HepG2 (cell line): ENCODE results near the gene FSD2. TPM values are rescaled to one million over a fixed set of nuclear protein-coding genes. Genes with fewer than 3 reads are reported as not detected.

Experiments used
- ATAC-seq: fragments of 200-7000 bp; cut with Tn5 transposase; 3 replicates; pipeline ENCODE4 v1.9.1; 2020; ENCODE audit warnings: mild to moderate bottlenecking, moderate library complexity
- BruUV-seq: library from RNA; stranded (reverse); fragments of 400-500 nt; replicated peaks from 2 replicates; lab custom pipeline; 2021; lab: Mats Ljungman, UMichigan
- CTCF ChIA-PET: fragments of 300-600 bp; formaldehyde crosslinking; extraction: SDS; loops from one replicate; lab custom pipeline; 2021; ENCODE audit warnings: low total read pairs, inconsistent platforms, low intra/inter-chr PET ratio; lab: Yijun Ruan, JAX
- POLR2A ChIA-PET: fragments of 350-600 bp; sonication (Branson Sonifier 250); formaldehyde crosslinking; loops from one replicate; lab custom pipeline; 2020; ENCODE audit warnings: antibody characterized with exemption, inconsistent platforms; lab: Yijun Ruan, JAX
- DNase-seq: peaks from one replicate; pipeline ENCODE4 v3.0.0-alpha.2; 2015; ENCODE audit warnings: low spot score
- FAIRE-seq: peaks from 3 replicates; lab custom pipeline; 2011; peaks lifted over from hg19 to GRCh38; lab: Jason Lieb, UNC
- H2AFZ ChIP-seq: one replicate; pipeline ENCODE4 v1.6.1; 2011; ENCODE audit warnings: low read length, inconsistent platforms
- H3K27ac ChIP-seq: fragments of 300-600 bp; 3 replicates; pipeline ENCODE4 v1.8.0; 2011; ENCODE audit warnings: mixed run types, mild to moderate bottlenecking, mixed read lengths, low read length, inconsistent platforms; ENCODE audit not compliant: insufficient read depth; ENCODE audit errors: extremely low read length
- H3K27me3 ChIP-seq, 2 experiments: fragments of 200-600 bp in 1 of 2; 2 replicates in 1 of 2; 3 replicates in 1 of 2; pipeline versions ENCODE4 v1.6.0 to v1.8.0; 2011; ENCODE audit warnings: low read length in 2 of 2, mild to moderate bottlenecking in 2 of 2, moderate library complexity in 2 of 2, inconsistent platforms in 1 of 2; ENCODE audit not compliant: insufficient read depth in 2 of 2, control insufficient read depth in 1 of 2
- H3K36me3 ChIP-seq, 2 experiments: fragments of 200-600 bp in 1 of 2; replicated peaks in 1 of 2; 2 replicates in 1 of 2; 3 replicates in 1 of 2; pipeline versions ENCODE4 v1.5.1 to v1.8.0; 2011; ENCODE audit warnings: low read length in 2 of 2, inconsistent platforms in 1 of 2; ENCODE audit not compliant: insufficient read depth in 2 of 2, control insufficient read depth in 1 of 2
- H3K4me1 ChIP-seq: 2 replicates; pipeline ENCODE4 v1.5.1; 2012; ENCODE audit warnings: low read length, inconsistent platforms; ENCODE audit not compliant: insufficient read depth
- H3K4me2 ChIP-seq: 2 replicates; pipeline ENCODE4 v1.6.0; 2011; ENCODE audit warnings: low read depth, low read length, inconsistent platforms
- H3K4me3 ChIP-seq, 3 experiments: fragments of 200-600 bp in 1 of 3; sonication (generic), shearing (Covaris generic) in 1 of 3; replicated peaks in 1 of 3; 2 replicates each; pipeline ENCODE4 v1.5.1; 2011 to 2016; ENCODE audit warnings: low read length in 3 of 3, inconsistent platforms in 2 of 3, low read depth in 2 of 3, mild to moderate bottlenecking in 2 of 3, control low read depth in 1 of 3, mixed read lengths in 1 of 3; ENCODE audit not compliant: insufficient read depth in 1 of 3
- H3K79me2 ChIP-seq: one replicate; pipeline ENCODE4 v1.6.1; 2011; ENCODE audit warnings: low read length, inconsistent platforms; ENCODE audit not compliant: insufficient read depth
- H3K9ac ChIP-seq: 2 replicates; pipeline ENCODE4 v1.6.0; 2011; ENCODE audit warnings: mild to moderate bottlenecking, low read depth, low read length, inconsistent platforms; ENCODE audit not compliant: insufficient read depth
- H3K9me3 ChIP-seq: 2 replicates; pipeline ENCODE4 v1.5.1; 2012; ENCODE audit warnings: mild to moderate bottlenecking, low read length
- H4K20me1 ChIP-seq: 2 replicates; pipeline ENCODE4 v1.6.0; 2011; ENCODE audit warnings: inconsistent platforms, mild to moderate bottlenecking, low read length, moderate library complexity; ENCODE audit not compliant: insufficient read depth
- FUBP1 ChIP-seq: sonication (generic); formaldehyde crosslinking; IDR thresholded peaks from 2 replicates; pipeline ENCODE4 v1.5.1; 2020; ENCODE audit warnings: missing genetic modification reagents, mild to moderate bottlenecking, borderline replicate concordance
- HOXD1 ChIP-seq: sonication (generic); formaldehyde crosslinking; IDR thresholded peaks from 2 replicates; pipeline ENCODE4 v1.5.0; 2020; ENCODE audit warnings: missing genetic modification reagents
- MZF1 ChIP-seq: sonication (generic); formaldehyde crosslinking; IDR thresholded peaks from 2 replicates; pipeline ENCODE4 v1.8.1; 2023; ENCODE audit warnings: mild to moderate bottlenecking, missing genetic modification reagents, borderline replicate concordance
- NFRKB ChIP-seq: fragments of 450-650 bp; IDR thresholded peaks from 2 replicates; pipeline ENCODE4 v1.6.1; 2017
- PBX3 ChIP-seq: sonication (generic); formaldehyde crosslinking; IDR thresholded peaks from 2 replicates; pipeline ENCODE4 v1.8.1; 2023; ENCODE audit warnings: missing genetic modification reagents, inconsistent platforms, borderline replicate concordance
- PHF21A ChIP-seq: sonication (generic); formaldehyde crosslinking; IDR thresholded peaks from 2 replicates; pipeline ENCODE4 v1.5.0; 2020; ENCODE audit warnings: mild to moderate bottlenecking, missing genetic modification reagents
- THAP7 ChIP-seq: sonication (generic); formaldehyde crosslinking; IDR thresholded peaks from 2 replicates; pipeline ENCODE4 v1.8.1; 2023; ENCODE audit warnings: mild to moderate bottlenecking, missing genetic modification reagents
- ZNF414 ChIP-seq: sonication (generic); formaldehyde crosslinking; IDR thresholded peaks from 2 replicates; pipeline ENCODE4 v1.5.0; 2020; ENCODE audit warnings: missing genetic modification reagents
- ZNF468 ChIP-seq: sonication (generic); formaldehyde crosslinking; IDR thresholded peaks from 2 replicates; pipeline ENCODE4 v1.8.0; 2022; ENCODE audit warnings: mild to moderate bottlenecking, moderate library complexity, missing genetic modification reagents
- ZNF709 ChIP-seq: sonication (generic); formaldehyde crosslinking; IDR thresholded peaks from 2 replicates; pipeline ENCODE4 v1.5.0; 2020; ENCODE audit warnings: mild to moderate bottlenecking, missing genetic modification reagents
- ZNF850 ChIP-seq: sonication (generic); formaldehyde crosslinking; conservative IDR thresholded peaks from 2 replicates; pipeline ENCODE4 v1.9.0; 2021; ENCODE audit warnings: mild to moderate bottlenecking, missing genetic modification reagents
- WGBS: methylation state at CpG from one replicate; pipeline ENCODE4 v1.1.6; 2017; ENCODE audit warnings: low lambda C conversion rate; 5-methylcytosine and 5-hydroxymethylcytosine counted together
- in situ Hi-C: cut with HindIII; loops from 2 replicates; pipeline ENCODE4 v1.10.0; 2017; ENCODE audit warnings: low pct_unique_long_range_greater_than_20kb; ENCODE audit not compliant: extremely low pct_ligation_motif_present
- intact Hi-C: fragments of 100-400 bp; cut with micrococcal nuclease; formaldehyde crosslinking; loops from one replicate; pipeline ENCODE4 v1.10.0; 2022; ENCODE audit not compliant: unreplicated experiment
- polyA plus RNA-seq, 8 experiments: library from polyadenylated mRNA; depleted of rRNA in 3 of 8; stranded (reverse) in 7 of 8; unstranded in 1 of 8; fragments of >200 nt; fragmentation: Illumina TruSeq in 4 of 8; extraction: Trizol in 4 of 8; gene quantifications; 2 replicates each; pipeline versions ENCODE4 v1.2.1 to v1.2.3, GENCODE V29; 2011 to 2016; ENCODE audit warnings: low read depth in 4 of 8, missing spikeins in 1 of 8, mixed read lengths in 1 of 8; ENCODE audit not compliant: insufficient read depth in 1 of 8
- total RNA-seq, 5 experiments: library from RNA; depleted of rRNA; stranded (reverse); fragments of >200 nt; fragmentation: Illumina TruSeq; extraction: Trizol; gene quantifications; 2 replicates each; pipeline ENCODE4 v1.2.3, GENCODE V29; 2016; ENCODE audit warnings: low read depth in 1 of 5
- TF ChIP-seq, protein P1 (sequence below): IDR thresholded peaks from 2 replicates; pipeline ENCODE4 v1.6.1; 2016; ENCODE audit warnings: missing biosample characterization, missing genetic modification reagents, low read depth

Gene FSD2
- total and polyA plus RNA-seq, 2 of the 13 experiments (the other 11 are each of a cell fraction or from before 2014, with no cell fraction given), result not detected

GRCh38 chr15:82848241-82848993 is 42.5 kb upstream of the FSD2 start (continued):
- TF ChIP-seq, protein P1, sequence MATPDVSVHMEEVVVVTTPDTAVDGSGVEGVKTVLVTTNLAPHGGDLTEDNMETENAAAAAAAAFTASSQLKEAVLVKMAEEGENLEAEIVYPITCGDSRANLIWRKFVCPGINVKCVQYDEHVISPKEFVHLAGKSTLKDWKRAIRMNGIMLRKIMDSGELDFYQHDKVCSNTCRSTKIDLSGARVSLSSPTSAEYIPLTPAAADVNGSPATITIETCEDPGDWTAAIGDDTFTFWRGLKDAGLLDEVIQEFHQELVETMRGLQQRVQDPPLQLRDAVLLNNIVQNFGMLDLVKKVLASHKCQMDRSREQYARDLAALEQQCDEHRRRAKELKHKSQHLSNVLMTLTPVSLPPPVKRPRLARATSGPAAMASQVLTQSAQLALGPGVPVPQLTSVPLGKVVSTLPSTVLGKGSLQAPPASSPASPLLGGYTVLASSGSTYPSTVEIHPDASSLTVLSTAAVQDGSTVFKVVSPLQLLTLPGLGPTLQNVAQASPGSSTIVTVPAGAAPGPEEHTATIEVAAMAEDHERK (CRISPR knock-in tag), result no peak
- no peak for TF ChIP-seq PHF21A (CRISPR knock-in tag)

- Histone ChIP-seq H4K20me1 (no peaks in the 10 kb centered on the region), H3K4me3 (no peak overlapping the region), H3K9me3 (no peaks in the 10 kb centered on the region), H3K27me3 (no peaks in the 10 kb centered on the region; a peak in 1 of 5 replicates), H3K36me3 (no peaks in the 10 kb centered on the region), H3K27ac (no peak overlapping the region), H3K4me1 (peaks cover 19% of the 10 kb centered on the region), H3K79me2 (no peaks in the 10 kb centered on the region), H3K4me2 (no peak overlapping the region), H2AFZ (no peak overlapping the region), H3K9ac (no peak overlapping the region)
- WGBS, result 82% methylated on average over 2 of the region's 8 CpGs
- FAIRE-seq (no peak), ATAC-seq (no peak), DNase-seq (no peak)
- in situ Hi-C loops, result no loop called here
- POLR2A ChIA-PET, result no interaction called here
- intact Hi-C loops, result no loop called here
- BruUV-seq, result no TSS peak
- CTCF ChIA-PET, result no interaction called here
- TF ChIP-seq PBX3 (CRISPR knock-in tag) (no peak), ZNF850 (CRISPR knock-in tag) (no peak), THAP7 (CRISPR knock-in tag) (no peak), ZNF468 (CRISPR knock-in tag) (no peak), FUBP1 (CRISPR knock-in tag) (no peak), MZF1 (CRISPR knock-in tag) (no peak), ZNF414 (CRISPR knock-in tag) (no peak), NFRKB (no peak), ZNF709 (CRISPR knock-in tag) (no peak), HOXD1 (CRISPR knock-in tag) (no peak)
These were observed 41.8 kb upstream of the FSD2 start for GRCh38 chr15:82847703-82848102.
